HepG2 (cell line): ENCODE data around the gene DAAM1. TPM values are rescaled to one million over a fixed set of nuclear protein-coding genes. Genes with fewer than 3 reads are reported as not detected.

Experiments used
- GMEB1 ChIP-seq: sonication (generic); formaldehyde crosslinking; IDR thresholded peaks from 2 replicates; pipeline ENCODE4 v1.5.1; 2020; ENCODE audit warnings: missing genetic modification reagents, mild to moderate bottlenecking, borderline replicate concordance
- KDM2A ChIP-seq: sonication (generic); formaldehyde crosslinking; IDR thresholded peaks from 2 replicates; pipeline ENCODE4 v1.4.0; 2020; ENCODE audit warnings: low read depth, missing genetic modification reagents, borderline replicate concordance
- ZBTB14 ChIP-seq: sonication (generic); formaldehyde crosslinking; IDR thresholded peaks from 2 replicates; pipeline ENCODE4 v1.4.0; 2020; ENCODE audit warnings: missing genetic modification reagents
- ZNF136 ChIP-seq: sonication (generic); formaldehyde crosslinking; IDR thresholded peaks from 2 replicates; pipeline ENCODE4 v1.8.1; 2022; ENCODE audit warnings: low read depth, mild to moderate bottlenecking, moderate library complexity, missing genetic modification reagents
- ZNF407 ChIP-seq: sonication (generic); formaldehyde crosslinking; IDR thresholded peaks from one replicate; pipeline ENCODE4 v1.5.1; 2020; ENCODE audit warnings: mild to moderate bottlenecking, missing genetic modification reagents; ENCODE audit errors: not compliant biosample characterization
- ZNF766 ChIP-seq: sonication (generic); formaldehyde crosslinking; IDR thresholded peaks from 2 replicates; pipeline ENCODE4 v1.5.0; 2020; ENCODE audit warnings: missing genetic modification reagents, borderline replicate concordance
- ZNF83 ChIP-seq: sonication (generic); formaldehyde crosslinking; IDR thresholded peaks from 2 replicates; pipeline ENCODE4 v1.4.0; 2020; ENCODE audit warnings: missing genetic modification reagents, mild to moderate bottlenecking, borderline replicate concordance
- polyA plus RNA-seq, 8 experiments: library from polyadenylated mRNA; depleted of rRNA in 3 of 8; stranded (reverse) in 7 of 8; unstranded in 1 of 8; fragments of >200 nt; fragmentation: Illumina TruSeq in 4 of 8; extraction: Trizol in 4 of 8; gene quantifications; 2 replicates each; pipeline versions ENCODE4 v1.2.1 to v1.2.3, GENCODE V29; 2011 to 2016; ENCODE audit warnings: low read depth in 4 of 8, missing spikeins in 1 of 8, mixed read lengths in 1 of 8; ENCODE audit not compliant: insufficient read depth in 1 of 8
- total RNA-seq, 5 experiments: library from RNA; depleted of rRNA; stranded (reverse); fragments of >200 nt; fragmentation: Illumina TruSeq; extraction: Trizol; gene quantifications; 2 replicates each; pipeline ENCODE4 v1.2.3, GENCODE V29; 2016; ENCODE audit warnings: low read depth in 1 of 5
- TF ChIP-seq, protein P1 (sequence below): sonication (generic); formaldehyde crosslinking; IDR thresholded peaks from 2 replicates; pipeline ENCODE4 v1.4.0; 2020; ENCODE audit warnings: low read depth, missing genetic modification reagents
- TF ChIP-seq, protein P2 (sequence below): sonication (generic); formaldehyde crosslinking; IDR thresholded peaks from 2 replicates; pipeline ENCODE4 v1.4.0; 2020; ENCODE audit warnings: missing genetic modification reagents

The DAAM1 gene
- total and polyA plus RNA-seq, 2 of the 13 experiments (the other 11 are each of a cell fraction or from before 2014, with no cell fraction given) = 10.9 to 24.5 TPM

DNA sequence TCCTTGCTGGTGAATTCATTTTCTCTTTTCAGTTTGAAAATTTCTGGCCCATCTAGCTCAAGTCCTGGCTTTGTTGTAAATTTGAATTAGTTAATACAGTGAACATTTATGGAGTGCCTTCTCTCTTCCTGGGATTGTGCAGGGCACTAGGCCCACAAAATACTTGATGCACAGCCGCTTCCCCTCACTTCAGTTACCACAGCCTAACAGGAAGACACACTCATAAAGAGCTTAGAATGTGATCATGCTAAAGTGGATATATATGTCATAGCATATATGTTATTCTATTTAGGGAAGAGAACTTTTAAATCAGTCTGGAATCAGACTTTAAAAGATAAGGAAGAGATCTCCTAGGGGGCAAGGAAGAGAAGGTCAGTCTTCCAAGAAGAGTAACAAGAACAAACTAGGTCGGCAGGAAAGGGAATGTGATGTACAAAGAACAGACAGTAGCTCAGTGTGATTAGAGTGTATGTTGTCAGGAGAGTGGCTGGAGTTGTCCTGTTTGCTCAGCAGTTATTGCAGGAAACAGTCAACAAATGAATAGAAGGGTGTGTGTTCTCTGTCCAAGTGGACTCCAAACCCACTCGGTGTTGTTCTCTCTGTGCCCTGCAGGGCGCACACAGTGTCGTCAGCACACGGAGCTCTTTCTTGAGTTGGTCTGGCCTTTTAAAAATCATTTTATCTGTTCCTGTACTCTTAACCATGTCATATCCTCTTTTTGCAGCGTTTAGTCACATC is 74.4 kb downstream of the DAAM1 start (continued):
- TF ChIP-seq ZBTB14 (CRISPR knock-in tag) (no peak), ZNF766 (CRISPR knock-in tag) (no peak), ZNF136 (CRISPR knock-in tag) (no peak), GMEB1 (CRISPR knock-in tag) (peak; percentile 48; the same call in 1 of the 2 replicates), ZNF83 (CRISPR knock-in tag) (no peak), KDM2A (CRISPR knock-in tag) (peak; percentile 27; the same call in 1 of the 2 replicates), ZNF407 (CRISPR knock-in tag) (no peak)
- TF ChIP-seq, protein P1, sequence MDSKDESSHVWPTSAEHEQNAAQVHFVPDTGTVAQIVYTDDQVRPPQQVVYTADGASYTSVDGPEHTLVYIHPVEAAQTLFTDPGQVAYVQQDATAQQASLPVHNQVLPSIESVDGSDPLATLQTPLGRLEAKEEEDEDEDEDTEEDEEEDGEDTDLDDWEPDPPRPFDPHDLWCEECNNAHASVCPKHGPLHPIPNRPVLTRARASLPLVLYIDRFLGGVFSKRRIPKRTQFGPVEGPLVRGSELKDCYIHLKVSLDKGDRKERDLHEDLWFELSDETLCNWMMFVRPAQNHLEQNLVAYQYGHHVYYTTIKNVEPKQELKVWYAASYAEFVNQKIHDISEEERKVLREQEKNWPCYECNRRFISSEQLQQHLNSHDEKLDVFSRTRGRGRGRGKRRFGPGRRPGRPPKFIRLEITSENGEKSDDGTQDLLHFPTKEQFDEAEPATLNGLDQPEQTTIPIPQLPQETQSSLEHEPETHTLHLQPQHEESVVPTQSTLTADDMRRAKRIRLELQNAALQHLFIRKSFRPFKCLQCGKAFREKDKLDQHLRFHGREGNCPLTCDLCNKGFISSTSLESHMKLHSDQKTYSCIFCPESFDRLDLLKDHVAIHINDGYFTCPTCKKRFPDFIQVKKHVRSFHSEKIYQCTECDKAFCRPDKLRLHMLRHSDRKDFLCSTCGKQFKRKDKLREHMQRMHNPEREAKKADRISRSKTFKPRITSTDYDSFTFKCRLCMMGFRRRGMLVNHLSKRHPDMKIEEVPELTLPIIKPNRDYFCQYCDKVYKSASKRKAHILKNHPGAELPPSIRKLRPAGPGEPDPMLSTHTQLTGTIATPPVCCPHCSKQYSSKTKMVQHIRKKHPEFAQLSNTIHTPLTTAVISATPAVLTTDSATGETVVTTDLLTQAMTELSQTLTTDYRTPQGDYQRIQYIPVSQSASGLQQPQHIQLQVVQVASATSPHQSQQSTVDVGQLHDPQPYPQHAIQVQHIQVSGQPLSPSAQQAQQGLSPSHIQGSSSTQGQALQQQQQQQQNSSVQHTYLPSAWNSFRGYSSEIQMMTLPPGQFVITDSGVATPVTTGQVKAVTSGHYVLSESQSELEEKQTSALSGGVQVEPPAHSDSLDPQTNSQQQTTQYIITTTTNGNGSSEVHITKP (CRISPR knock-in tag) = no peak
- TF ChIP-seq, protein P2, sequence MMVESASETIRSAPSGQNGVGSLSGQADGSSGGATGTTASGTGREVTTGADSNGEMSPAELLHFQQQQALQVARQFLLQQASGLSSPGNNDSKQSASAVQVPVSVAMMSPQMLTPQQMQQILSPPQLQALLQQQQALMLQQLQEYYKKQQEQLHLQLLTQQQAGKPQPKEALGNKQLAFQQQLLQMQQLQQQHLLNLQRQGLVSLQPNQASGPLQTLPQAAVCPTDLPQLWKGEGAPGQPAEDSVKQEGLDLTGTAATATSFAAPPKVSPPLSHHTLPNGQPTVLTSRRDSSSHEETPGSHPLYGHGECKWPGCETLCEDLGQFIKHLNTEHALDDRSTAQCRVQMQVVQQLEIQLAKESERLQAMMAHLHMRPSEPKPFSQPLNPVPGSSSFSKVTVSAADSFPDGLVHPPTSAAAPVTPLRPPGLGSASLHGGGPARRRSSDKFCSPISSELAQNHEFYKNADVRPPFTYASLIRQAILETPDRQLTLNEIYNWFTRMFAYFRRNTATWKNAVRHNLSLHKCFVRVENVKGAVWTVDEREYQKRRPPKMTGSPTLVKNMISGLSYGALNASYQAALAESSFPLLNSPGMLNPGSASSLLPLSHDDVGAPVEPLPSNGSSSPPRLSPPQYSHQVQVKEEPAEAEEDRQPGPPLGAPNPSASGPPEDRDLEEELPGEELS (CRISPR knock-in tag) = peak; percentile 97
